ENCODE measurements around the gene VPS37D. TPM values are rescaled to one million over a fixed set of nuclear protein-coding genes. Genes with fewer than 3 reads are reported as not detected.
"Not testable (repeated sequence)": the region's sequence is repeated elsewhere in the genome, so short reads cannot be mapped to it uniquely, and the experiment has no call there.

Gene VPS37D
- total RNA-seq, 1 experiment from 2014 or later = 4.4 TPM

GRCh38 chr7:73674468-73675124, 7.0 kb downstream of the VPS37D start:
- TF ChIP-seq CTCF (IDR thresholded peaks at IDR 0.05) (no peak), TCF7L2 (IDR thresholded peaks at IDR 0.05; ENCODE audit: low read depth, low read length) (no peak), POLR2AphosphoS5 (IDR thresholded peaks at IDR 0.05; ENCODE audit: low read depth, low read length) (no peak), REST (IDR thresholded peaks at IDR 0.05; ENCODE audit: insufficient read depth in 1 of 2, low read depth in 2 of 2, low read length in 1 of 2) (no peak), SIN3A (IDR thresholded peaks at IDR 0.05; ENCODE audit: borderline replicate concordance, insufficient read depth, low read depth, low read length) (no peak)
- Histone ChIP-seq H3K27me3 (ENCODE audit: control insufficient read depth, insufficient read depth, low read length) (no peaks in the 10 kb centered on the region), H3K36me3 (ENCODE audit: control insufficient read depth, insufficient read depth, low read length) (no peaks in the 10 kb centered on the region), H3K4me3 (ENCODE audit: low read depth in 2 of 2, low read length in 2 of 2) (no peak overlapping the region), H3K9me3 (ENCODE audit: control insufficient read depth, insufficient read depth, low read depth, low read length) (no peaks in the 10 kb centered on the region), H3K27ac (ENCODE audit: low read length) (no peak overlapping the region), H3K4me1 (ENCODE audit: control insufficient read depth, insufficient read depth, low read length) (peaks cover 4% of the 10 kb centered on the region; the same call in 1 of the 2 replicates)
- CTCF ChIA-PET = no interaction called here
- POLR2A ChIA-PET = no interaction called here
- intact Hi-C loops (cut with micrococcal nuclease; ENCODE audit: unreplicated experiment) = no loop called here
- in situ Hi-C loops (cut with HindIII; ENCODE audit: low pct_unique_long_range_greater_than_20kb, low sequenced_read_pairs) = no loop called here
- ATAC-seq (no peak), DNase-seq (ENCODE audit: low read depth, low spot score) (no peak)
- BruUV-seq (replicated peaks) = no TSS peak

- intact Hi-C loops (cut with micrococcal nuclease; ENCODE audit: unreplicated experiment); H3K36me3 ChIP-seq (ENCODE audit: control insufficient read depth, insufficient read depth, low read length); DNase-seq (ENCODE audit: low read depth, low spot score); ATAC-seq; H3K9me3 ChIP-seq (ENCODE audit: control insufficient read depth, insufficient read depth, low read depth, low read length); in situ Hi-C loops (cut with HindIII; ENCODE audit: low pct_unique_long_range_greater_than_20kb, low sequenced_read_pairs); H3K27me3 ChIP-seq (ENCODE audit: control insufficient read depth, insufficient read depth, low read length); H3K27ac ChIP-seq (ENCODE audit: low read length); H3K4me3 ChIP-seq (ENCODE audit: low read depth in 2 of 2, low read length in 2 of 2); BruUV-seq (replicated peaks): not testable (repeated sequence)
- H3K4me1 ChIP-seq (ENCODE audit: control insufficient read depth, insufficient read depth, low read length) = peaks cover 16% of the 10 kb centered on the region
- ChIA-PET POLR2A (interaction anchor here (0.6 to 0.7 kb wide), 2 partner anchors 41 to 55 kb away, joined by 3 read pairs; no protein-coding TSS in a partner anchor), CTCF (interaction anchor here (0.7 kb wide), 1 partner anchor 11 kb away, joined by 4 read pairs; no protein-coding TSS in a partner anchor)
These were observed 8.4 kb downstream of the VPS37D start for GRCh38 chr7:73676062-73676461.

GRCh38 chr7:73678862-73679261, 11.2 kb downstream of the VPS37D start:
- ATAC-seq (no peak), DNase-seq (ENCODE audit: low read depth, low spot score) (no peak)
- no peak overlapping the region for H3K27ac ChIP-seq (ENCODE audit: low read length)
- BruUV-seq (replicated peaks) = no TSS peak
- CTCF ChIA-PET = no interaction called here
- intact Hi-C loops (cut with micrococcal nuclease; ENCODE audit: unreplicated experiment) = no loop called here
- H3K9me3 ChIP-seq (ENCODE audit: control insufficient read depth, insufficient read depth, low read depth, low read length) = no peaks in the 10 kb centered on the region
- no peaks in the 10 kb centered on the region for H3K27me3 ChIP-seq (ENCODE audit: control insufficient read depth, insufficient read depth, low read length)
- H3K36me3 ChIP-seq (ENCODE audit: control insufficient read depth, insufficient read depth, low read length) = no peaks in the 10 kb centered on the region; the same call in 1 of the 2 replicates
- POLR2A ChIA-PET = no interaction called here
- H3K4me3 ChIP-seq (ENCODE audit: low read depth in 2 of 2, low read length in 2 of 2) = no peak overlapping the region
- peaks cover 23% of the 10 kb centered on the region for H3K4me1 ChIP-seq (ENCODE audit: control insufficient read depth, insufficient read depth, low read length)
- in situ Hi-C loops (cut with HindIII; ENCODE audit: low pct_unique_long_range_greater_than_20kb, low sequenced_read_pairs) = no loop called here
- TF ChIP-seq REST (IDR thresholded peaks at IDR 0.05; ENCODE audit: insufficient read depth in 1 of 2, low read depth in 2 of 2, low read length in 1 of 2) = no peak
- TF ChIP-seq POLR2AphosphoS5 (IDR thresholded peaks at IDR 0.05; ENCODE audit: low read depth, low read length) = no peak
- TF ChIP-seq CTCF (IDR thresholded peaks at IDR 0.05) = no peak
- no peak for TF ChIP-seq SIN3A (IDR thresholded peaks at IDR 0.05; ENCODE audit: borderline replicate concordance, insufficient read depth, low read depth, low read length)
